HFFc6 (cell line): ENCODE results near the gene MEGF10. TPM values are rescaled to one million over a fixed set of nuclear protein-coding genes. Genes with fewer than 3 reads are reported as not detected.

ENCODE experiments used
- DNase-seq: peaks from one replicate; pipeline ENCODE4 v3.0.0-alpha.2; 2018
- H3K27ac Mint-ChIP-seq: 2 replicates; pipeline ENCODE4 v1.8.0; 2020; ENCODE audit warnings: mild to moderate bottlenecking, mixed read lengths
- H3K27me3 Mint-ChIP-seq: 2 replicates; pipeline ENCODE4 v1.8.0; 2021; ENCODE audit warnings: mild to moderate bottlenecking, moderate library complexity, mixed read lengths; ENCODE audit not compliant: insufficient read depth
- H3K36me3 Mint-ChIP-seq: 2 replicates; pipeline ENCODE4 v1.8.0; 2021; ENCODE audit warnings: low read depth, mixed read lengths
- H3K4me1 Mint-ChIP-seq: 2 replicates; pipeline ENCODE4 v1.8.0; 2020; ENCODE audit warnings: low read depth, mixed read lengths
- H3K4me3 Mint-ChIP-seq: 2 replicates; pipeline ENCODE4 v1.8.0; 2020; ENCODE audit warnings: mild to moderate bottlenecking, moderate library complexity, mixed read lengths
- H3K9me3 Mint-ChIP-seq: 2 replicates; pipeline ENCODE4 v1.8.0; 2020; ENCODE audit warnings: mild to moderate bottlenecking, mixed read lengths
- CTCF ChIP-seq: fragments of 200-600 bp; sonication (generic); IDR thresholded peaks from 2 replicates; pipeline ENCODE4 v1.5.0; 2021; ENCODE audit warnings: antibody characterized with exemption, mild to moderate bottlenecking
- total RNA-seq, 6 experiments: library from RNA; stranded (reverse); fragmentation: NEBNext Ultra II Directional; extraction: Animal tissue kit (Norgen Biotek cat#: 25700); gene quantifications; 2 replicates in 1 of 6; 3 replicates in 5 of 6; pipeline ENCODE4 v1.2.3, GENCODE V29; 2021

Gene MEGF10
- total RNA-seq, 6 experiments from 2014 or later: not detected

DNA sequence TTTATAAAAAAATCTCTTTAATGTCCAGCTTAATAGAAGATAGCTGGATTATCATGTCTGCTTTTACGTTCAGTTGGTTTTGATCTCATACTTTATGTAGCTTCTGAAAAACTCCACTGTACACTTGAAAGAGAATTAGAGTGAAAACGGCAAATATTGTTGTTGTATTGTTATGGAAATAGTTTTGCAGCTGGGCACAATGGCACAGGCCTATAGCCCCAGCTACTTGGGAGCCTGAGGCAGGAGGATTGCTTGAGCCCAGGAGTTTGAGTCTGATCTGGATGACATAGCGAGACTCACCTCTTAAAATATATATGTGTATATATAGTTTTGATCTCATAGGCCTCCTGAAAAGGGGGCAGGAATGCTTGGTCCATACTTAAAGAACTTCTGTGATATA is 159.4 kb downstream of the MEGF10 start:
- Mint-ChIP-seq H3K27me3 (peaks cover 14% of the 10 kb centered on the region), H3K4me3 (no peak overlapping the region), H3K36me3 (no peaks in the 10 kb centered on the region), H3K27ac (no peak overlapping the region), H3K9me3 (no peaks in the 10 kb centered on the region), H3K4me1 (peaks cover 12% of the 10 kb centered on the region)
- DNase-seq: no peak
- no peak for TF ChIP-seq CTCF

- Mint-ChIP-seq H3K27me3 (peaks cover 8% of the 10 kb centered on the region), H3K36me3 (no peaks in the 10 kb centered on the region), H3K4me1 (peaks cover 12% of the 10 kb centered on the region), H3K9me3 (no peaks in the 10 kb centered on the region), H3K27ac (no peak overlapping the region), H3K4me3 (no peak overlapping the region)
- no peak for DNase-seq
- TF ChIP-seq CTCF: no peak
Measured at GRCh38 chr5:127451096-127451495, 160.5 kb downstream of the MEGF10 start.

DNA sequence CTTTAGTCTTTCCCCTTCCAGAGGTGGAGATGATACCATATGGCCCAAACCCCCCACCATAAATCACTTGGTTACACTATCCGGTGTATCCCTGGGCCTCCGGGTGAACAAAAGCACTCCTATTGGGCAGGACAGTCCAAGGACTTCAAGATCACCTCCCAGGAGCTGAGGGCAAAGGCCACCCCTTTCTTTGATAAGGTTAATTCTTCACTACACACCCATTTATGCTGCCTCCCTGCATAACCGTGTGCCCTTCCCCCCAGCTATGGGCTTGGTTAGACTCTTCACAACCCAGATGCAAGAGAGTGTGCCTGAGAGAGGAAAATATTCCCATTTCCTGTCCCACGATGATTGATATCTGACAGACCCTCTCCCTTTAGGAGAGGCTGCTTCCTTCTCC is 162.0 kb downstream of the MEGF10 start:
- TF ChIP-seq CTCF: no peak
- H3K27ac Mint-ChIP-seq: no peak overlapping the region
- no peaks in the 10 kb centered on the region for H3K36me3 Mint-ChIP-seq
- H3K27me3 Mint-ChIP-seq: peaks cover 8% of the 10 kb centered on the region
- H3K4me1 Mint-ChIP-seq: peaks cover 8% of the 10 kb centered on the region
- no peaks in the 10 kb centered on the region for H3K9me3 Mint-ChIP-seq
- DNase-seq: no peak
- H3K4me3 Mint-ChIP-seq: no peak overlapping the region

DNA sequence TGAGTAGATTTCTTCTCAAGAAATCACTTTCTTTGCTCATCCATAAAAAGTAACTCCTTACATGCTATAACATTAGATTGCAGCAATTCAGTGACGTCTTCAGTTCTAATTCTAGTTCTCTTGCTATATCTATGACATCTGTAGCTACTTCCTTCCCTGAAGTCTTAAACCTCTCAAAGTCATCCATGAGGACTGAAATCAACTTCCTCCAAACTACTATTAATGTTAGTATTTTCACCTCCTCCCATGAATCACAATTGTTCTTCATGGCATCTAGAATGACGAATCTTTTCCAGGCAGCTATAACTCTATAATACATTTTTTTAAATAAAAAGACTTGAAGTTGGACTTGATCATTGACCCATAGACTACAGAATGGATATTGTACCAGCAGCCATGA is 180.6 kb downstream of the MEGF10 start:
- no peak overlapping the region for H3K27ac Mint-ChIP-seq
- no peaks in the 10 kb centered on the region for H3K4me1 Mint-ChIP-seq
- TF ChIP-seq CTCF: no peak

GRCh38 chr5:127472700-127473099 is 182.1 kb downstream of the MEGF10 start:
- H3K4me1 Mint-ChIP-seq: no peaks in the 10 kb centered on the region
- peaks cover 5% of the 10 kb centered on the region; the same call in 1 of the 2 replicates for H3K27me3 Mint-ChIP-seq
- H3K4me3 Mint-ChIP-seq: no peak overlapping the region
- DNase-seq: no peak
- no peaks in the 10 kb centered on the region for H3K36me3 Mint-ChIP-seq
- TF ChIP-seq CTCF: no peak
- no peak overlapping the region for H3K27ac Mint-ChIP-seq
- no peaks in the 10 kb centered on the region for H3K9me3 Mint-ChIP-seq

More for the DNA sequence above, 180.6 kb downstream of the MEGF10 start:
- peaks cover 5% of the 10 kb centered on the region; the same call in 1 of the 2 replicates for H3K27me3 Mint-ChIP-seq
- H3K4me3 Mint-ChIP-seq: no peak overlapping the region
- H3K9me3 Mint-ChIP-seq: no peaks in the 10 kb centered on the region
- DNase-seq: no peak
- H3K36me3 Mint-ChIP-seq: no peaks in the 10 kb centered on the region

DNA sequence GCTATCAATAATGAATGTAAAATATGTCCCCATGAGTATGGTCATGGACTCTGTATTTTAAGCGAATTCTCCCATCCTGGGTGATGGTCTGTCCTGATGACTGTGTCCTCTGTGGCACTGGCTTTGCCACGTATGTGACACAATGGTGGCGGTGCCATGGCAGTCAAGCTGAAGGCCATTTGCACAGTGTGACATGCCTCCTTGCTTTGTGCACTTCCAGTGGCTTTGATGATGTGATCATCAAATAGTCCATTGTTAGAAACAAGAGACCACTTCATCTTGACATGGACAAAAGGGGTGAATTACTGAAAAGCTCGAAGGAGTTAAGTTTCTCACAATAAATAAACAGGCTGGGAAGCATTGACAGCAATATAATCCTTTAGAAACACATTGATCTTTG is 195.9 kb downstream of the MEGF10 start:
- H3K4me1 Mint-ChIP-seq: no peaks in the 10 kb centered on the region
- DNase-seq: no peak
- H3K4me3 Mint-ChIP-seq: no peak overlapping the region
- H3K36me3 Mint-ChIP-seq: no peaks in the 10 kb centered on the region
- peaks cover 7% of the 10 kb centered on the region for H3K27me3 Mint-ChIP-seq
- TF ChIP-seq CTCF: no peak
- H3K27ac Mint-ChIP-seq: no peak overlapping the region
- H3K9me3 Mint-ChIP-seq: no peaks in the 10 kb centered on the region
